ENCODE measurements around the gene SSC5D.

Gene SSC5D

DNA sequence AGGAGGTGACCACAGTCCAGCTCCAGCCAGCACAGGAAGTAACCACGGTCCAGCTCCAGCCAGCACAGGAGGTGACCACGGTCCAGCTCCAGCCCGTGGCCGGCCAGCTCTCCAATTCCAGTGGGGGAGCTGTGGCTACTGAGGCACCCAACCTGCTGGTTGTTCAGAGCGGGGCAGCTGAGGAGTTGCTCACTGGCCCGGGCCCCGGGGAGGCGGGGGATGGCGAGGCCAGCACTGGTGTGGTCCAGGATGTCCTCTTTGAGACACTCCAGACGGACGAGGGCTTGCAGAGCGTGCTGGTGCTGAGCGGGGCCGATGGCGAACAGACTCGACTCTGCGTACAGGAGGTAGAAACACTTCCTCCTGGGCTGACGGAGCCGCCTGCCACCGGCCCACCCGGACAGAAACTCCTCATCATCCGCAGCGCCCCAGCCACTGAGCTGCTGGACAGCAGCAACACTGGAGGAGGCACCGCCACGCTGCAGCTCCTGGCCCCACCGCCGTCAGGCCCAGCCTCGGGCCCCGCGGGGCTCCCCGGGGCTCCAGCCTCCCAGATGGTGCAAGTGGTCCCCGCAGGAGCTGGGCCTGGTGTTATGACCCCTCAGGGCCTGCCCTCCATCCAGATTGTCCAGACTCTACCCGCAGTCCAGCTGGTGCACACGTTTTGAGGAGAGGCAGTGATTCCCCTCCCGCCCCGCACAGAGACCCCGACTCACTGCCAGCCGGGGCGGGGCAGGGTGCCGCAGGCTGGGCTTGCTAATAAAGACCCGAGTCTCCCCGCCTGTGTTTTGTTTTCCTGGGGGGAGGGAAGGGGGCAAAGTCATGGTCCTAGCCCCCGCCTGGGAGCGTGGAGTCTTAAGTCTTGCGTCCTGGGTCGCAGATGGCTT is 4.3 kb upstream of the SSC5D start:
- peaks cover 6% of the 10 kb centered on the region; the same call in 1 of the 2 replicates for H3K36me3 ChIP-seq
- TF ChIP-seq, protein P1, sequence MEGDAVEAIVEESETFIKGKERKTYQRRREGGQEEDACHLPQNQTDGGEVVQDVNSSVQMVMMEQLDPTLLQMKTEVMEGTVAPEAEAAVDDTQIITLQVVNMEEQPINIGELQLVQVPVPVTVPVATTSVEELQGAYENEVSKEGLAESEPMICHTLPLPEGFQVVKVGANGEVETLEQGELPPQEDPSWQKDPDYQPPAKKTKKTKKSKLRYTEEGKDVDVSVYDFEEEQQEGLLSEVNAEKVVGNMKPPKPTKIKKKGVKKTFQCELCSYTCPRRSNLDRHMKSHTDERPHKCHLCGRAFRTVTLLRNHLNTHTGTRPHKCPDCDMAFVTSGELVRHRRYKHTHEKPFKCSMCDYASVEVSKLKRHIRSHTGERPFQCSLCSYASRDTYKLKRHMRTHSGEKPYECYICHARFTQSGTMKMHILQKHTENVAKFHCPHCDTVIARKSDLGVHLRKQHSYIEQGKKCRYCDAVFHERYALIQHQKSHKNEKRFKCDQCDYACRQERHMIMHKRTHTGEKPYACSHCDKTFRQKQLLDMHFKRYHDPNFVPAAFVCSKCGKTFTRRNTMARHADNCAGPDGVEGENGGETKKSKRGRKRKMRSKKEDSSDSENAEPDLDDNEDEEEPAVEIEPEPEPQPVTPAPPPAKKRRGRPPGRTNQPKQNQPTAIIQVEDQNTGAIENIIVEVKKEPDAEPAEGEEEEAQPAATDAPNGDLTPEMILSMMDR (IDR thresholded peaks at IDR 0.05; ENCODE audit: low read depth, low read length), result no peak
- no peaks in the 10 kb centered on the region for H3K27me3 ChIP-seq
- H3K4me1 ChIP-seq, result peaks cover 20% of the 10 kb centered on the region
- H3K4me3 ChIP-seq (ENCODE audit: low read depth, low read length), result peak overlapping the region; percentile 68
- peak; percentile 20 for DNase-seq
- no peaks in the 10 kb centered on the region for H3K9me3 ChIP-seq

DNA sequence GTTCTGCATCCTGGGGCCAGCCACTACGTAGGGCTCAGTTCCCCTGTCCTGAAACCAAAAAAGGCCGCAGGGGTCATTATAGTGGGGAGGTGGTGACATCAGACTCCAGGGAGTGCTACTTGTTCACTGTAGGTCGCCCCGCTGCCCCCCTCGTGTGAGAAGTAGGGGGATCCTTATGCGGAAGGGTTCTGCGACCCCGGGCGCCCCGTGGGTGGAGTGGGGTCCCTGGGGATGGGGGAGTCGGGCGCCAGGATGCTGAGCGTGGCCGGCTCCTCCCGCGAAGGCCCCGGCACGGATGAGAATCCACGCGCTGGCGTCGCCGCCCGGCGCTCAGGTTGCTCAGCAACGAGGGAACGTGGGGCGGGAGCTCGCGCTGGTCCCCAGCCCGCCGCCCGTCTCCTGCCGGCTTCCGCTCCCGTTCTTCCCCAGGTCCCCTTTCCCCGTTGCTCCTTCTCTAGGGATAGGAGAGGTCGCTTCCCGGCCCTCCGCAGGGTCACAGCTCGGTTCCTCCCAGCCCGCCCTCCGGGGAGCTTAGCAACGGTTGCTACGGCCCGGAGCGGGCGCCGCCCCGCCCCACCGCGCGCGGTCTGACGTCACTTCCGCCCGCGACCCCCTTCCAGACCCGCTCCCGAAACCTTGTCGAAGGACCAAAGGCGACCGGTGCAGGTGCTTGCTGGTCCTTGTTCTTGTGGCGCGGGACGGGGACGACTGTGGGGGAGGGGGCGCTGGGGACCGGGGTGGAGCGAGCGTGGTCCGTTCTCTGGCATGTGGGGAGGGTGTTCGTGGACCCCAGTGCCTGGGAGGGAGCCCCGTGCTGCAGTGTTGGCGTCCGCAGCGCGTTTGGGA is 3.4 kb upstream of the SSC5D start, which contains the start of gene NAT14:
Gene NAT14, plus strand, starts transcription at position 596 of the 846 bp plus-strand sequence. CDS start 521 bp downstream, outside the sequence.
- Histone ChIP-seq H3K36me3 (peaks cover 6% of the 10 kb centered on the region; the same call in 1 of the 2 replicates), H3K27me3 (no peaks in the 10 kb centered on the region), H3K4me1 (peaks cover 22% of the 10 kb centered on the region), H3K4me3 (ENCODE audit: low read depth, low read length) (peak within 1 kb of the TSS; percentile 68), H3K9me3 (no peaks in the 10 kb centered on the region)
- TF ChIP-seq, protein P1 (IDR thresholded peaks at IDR 0.05; ENCODE audit: low read depth, low read length), result no peak
- peak; percentile 86 for DNase-seq

DNA sequence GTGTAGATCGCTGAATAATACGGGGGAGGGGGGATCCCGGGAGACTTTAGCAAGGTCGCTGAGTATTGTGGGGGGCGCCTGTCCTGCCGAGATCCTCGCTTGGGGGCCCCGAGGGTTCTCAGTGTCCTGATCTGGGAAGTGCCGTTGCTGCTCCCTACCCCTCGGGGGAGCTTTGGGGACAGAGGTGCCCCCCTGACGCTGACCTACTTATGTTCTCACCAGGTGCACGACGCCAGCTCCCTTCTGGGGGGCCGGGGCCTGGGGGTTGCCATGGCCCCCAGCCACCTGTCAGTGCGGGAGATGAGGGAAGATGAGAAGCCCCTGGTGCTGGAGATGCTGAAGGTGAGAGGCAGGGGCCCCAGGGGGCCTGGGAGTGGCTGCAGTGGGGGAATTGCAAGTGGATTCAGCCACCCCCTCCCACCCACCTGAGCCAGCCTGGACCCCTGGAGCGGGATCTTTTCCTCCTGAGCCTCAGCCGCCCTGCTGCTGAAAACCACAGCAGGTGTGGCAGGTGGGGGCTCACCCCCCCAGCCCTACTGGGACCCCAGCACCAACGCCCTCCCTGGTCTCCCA is 2.7 kb upstream of the SSC5D start:
- peak; percentile 18 for DNase-seq
- H3K4me1 ChIP-seq, result peaks cover 22% of the 10 kb centered on the region
- H3K36me3 ChIP-seq, result peaks cover 6% of the 10 kb centered on the region; the same call in 1 of the 2 replicates
- peak overlapping the region; percentile 68 for H3K4me3 ChIP-seq (ENCODE audit: low read depth, low read length)
- H3K9me3 ChIP-seq, result no peaks in the 10 kb centered on the region
- H3K27me3 ChIP-seq, result no peaks in the 10 kb centered on the region
- TF ChIP-seq, protein P1 (IDR thresholded peaks at IDR 0.05; ENCODE audit: low read depth, low read length), result no peak

DNA sequence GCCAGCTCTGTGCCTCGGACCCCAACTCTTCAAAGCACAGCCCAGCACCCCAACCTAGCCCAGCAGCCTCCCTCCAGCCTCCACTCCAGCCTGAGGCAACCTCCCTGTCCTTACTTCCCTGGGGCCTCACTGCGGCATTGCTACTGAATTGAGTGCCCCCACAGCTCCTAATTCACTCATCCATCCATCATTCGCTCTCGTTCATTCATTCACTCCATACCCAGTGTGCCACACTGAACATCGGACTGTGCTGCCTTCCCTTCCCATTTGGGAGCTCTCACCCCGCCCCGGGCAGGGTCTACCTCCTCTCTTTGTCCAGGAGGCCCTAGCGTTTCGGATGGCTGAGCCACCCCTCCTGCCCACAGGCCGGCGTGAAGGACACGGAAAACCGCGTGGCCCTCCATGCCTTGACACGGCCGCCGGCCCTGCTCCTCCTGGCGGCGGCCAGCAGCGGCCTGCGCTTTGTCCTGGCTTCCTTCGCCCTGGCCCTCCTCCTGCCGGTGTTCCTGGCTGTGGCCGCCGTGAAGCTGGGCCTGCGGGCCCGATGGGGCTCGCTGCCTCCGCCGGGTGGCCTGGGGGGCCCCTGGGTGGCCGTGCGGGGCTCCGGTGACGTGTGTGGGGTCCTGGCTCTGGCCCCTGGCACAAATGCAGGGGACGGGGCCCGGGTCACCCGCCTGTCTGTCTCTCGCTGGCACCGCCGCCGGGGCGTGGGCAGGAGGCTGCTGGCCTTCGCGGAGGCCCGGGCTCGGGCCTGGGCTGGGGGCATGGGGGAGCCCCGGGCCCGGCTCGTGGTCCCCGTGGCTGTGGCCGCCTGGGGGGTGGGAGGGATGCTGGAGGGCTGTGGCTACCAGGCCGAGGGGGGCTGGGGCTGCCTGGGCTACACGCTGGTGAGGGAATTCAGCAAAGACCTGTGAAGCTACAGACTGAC is 1.9 kb upstream of the SSC5D start:
- H3K36me3 ChIP-seq, result peaks cover 4% of the 10 kb centered on the region; the same call in 1 of the 2 replicates
- H3K4me1 ChIP-seq, result peaks cover 22% of the 10 kb centered on the region
- H3K9me3 ChIP-seq, result no peaks in the 10 kb centered on the region
- peak; percentile 51 for DNase-seq
- TF ChIP-seq, protein P1 (IDR thresholded peaks at IDR 0.05; ENCODE audit: low read depth, low read length), result peak; percentile 22; the same call in 1 of the 2 replicates
- H3K4me3 ChIP-seq (ENCODE audit: low read depth, low read length), result peak overlapping the region; percentile 68
- no peaks in the 10 kb centered on the region for H3K27me3 ChIP-seq
